T-helper 2 cell treated with Interferon-gamma antibody and Interleukin-4, amounts not matched to agents 100 ng/mL and 5 ng/mL, for 36 hours (primary cell): Measurements from ENCODE around the gene KANSL3. TPM values are rescaled to one million over a fixed set of nuclear protein-coding genes. Genes with fewer than 3 reads are reported as not detected.
"Not testable (repeated sequence)": the region's sequence is repeated elsewhere in the genome, so short reads cannot be mapped to it uniquely, and the experiment has no call there.

Experiments
- intact Hi-C: fragments of 100-400 bp; cut with micrococcal nuclease; formaldehyde crosslinking; loops from one replicate; pipeline ENCODE4 v1.15.1; 2023
- total RNA-seq: library from RNA; stranded (reverse); gene quantifications from 2 replicates; pipeline ENCODE4 v1.2.3, GENCODE V29; 2022

Gene KANSL3
- total RNA-seq, 1 donor from 2014 or later, result 56.5 TPM

GRCh38 chr2:96655526-96655925, 17.4 kb upstream of the KANSL3 start:
- intact Hi-C loops, result no loop called here

GRCh38 chr2:96654791-96655190, 16.7 kb upstream of the KANSL3 start:
- intact Hi-C loops, result not testable (repeated sequence)

GRCh38 chr2:96651793-96652192, 13.7 kb upstream of the KANSL3 start:
- intact Hi-C loops, result no loop called here

DNA sequence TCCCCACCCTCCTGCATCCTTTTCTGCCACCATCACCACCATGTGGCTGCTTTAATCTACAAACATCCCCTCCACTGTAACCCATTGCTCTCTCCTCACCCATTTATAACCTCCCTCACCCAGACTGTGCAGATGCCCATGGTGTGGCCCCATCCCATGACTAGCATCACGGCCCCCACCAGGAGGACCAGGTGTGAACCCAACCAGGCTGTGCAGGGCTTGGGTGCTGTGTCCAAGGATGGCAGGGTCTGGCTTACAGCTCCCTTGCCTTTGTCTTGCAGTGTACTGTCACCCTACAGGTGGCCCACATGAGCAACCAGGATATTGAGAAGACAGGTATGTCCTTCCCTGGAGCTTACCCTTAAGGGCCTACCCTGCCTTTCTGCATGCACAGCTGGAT, 11.2 kb upstream of the KANSL3 start:
- intact Hi-C loops, result no loop called here

GRCh38 chr2:96648306-96648930, 10.3 kb upstream of the KANSL3 start:
- intact Hi-C loops, result no loop called here

DNA sequence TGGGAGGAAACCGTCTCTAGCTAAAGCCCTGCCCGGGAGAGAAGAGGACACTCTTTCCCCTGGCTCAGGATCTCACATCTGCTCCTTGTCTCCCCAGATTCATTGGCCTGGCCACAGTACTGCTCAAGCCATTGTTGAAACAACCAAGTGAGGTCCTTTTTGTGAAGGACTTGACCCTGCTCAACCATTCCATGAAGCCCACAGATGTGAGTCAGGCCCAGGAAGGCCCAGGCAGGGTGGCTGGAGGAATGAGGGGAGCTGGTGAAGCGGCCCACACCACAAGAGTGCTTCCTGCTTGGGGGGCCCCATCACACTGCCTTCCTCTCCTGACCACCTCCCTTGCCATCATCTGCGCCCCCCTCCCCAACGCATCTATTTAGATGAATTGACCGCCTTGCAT, 9.6 kb upstream of the KANSL3 start:
- intact Hi-C loops, result no loop called here

DNA sequence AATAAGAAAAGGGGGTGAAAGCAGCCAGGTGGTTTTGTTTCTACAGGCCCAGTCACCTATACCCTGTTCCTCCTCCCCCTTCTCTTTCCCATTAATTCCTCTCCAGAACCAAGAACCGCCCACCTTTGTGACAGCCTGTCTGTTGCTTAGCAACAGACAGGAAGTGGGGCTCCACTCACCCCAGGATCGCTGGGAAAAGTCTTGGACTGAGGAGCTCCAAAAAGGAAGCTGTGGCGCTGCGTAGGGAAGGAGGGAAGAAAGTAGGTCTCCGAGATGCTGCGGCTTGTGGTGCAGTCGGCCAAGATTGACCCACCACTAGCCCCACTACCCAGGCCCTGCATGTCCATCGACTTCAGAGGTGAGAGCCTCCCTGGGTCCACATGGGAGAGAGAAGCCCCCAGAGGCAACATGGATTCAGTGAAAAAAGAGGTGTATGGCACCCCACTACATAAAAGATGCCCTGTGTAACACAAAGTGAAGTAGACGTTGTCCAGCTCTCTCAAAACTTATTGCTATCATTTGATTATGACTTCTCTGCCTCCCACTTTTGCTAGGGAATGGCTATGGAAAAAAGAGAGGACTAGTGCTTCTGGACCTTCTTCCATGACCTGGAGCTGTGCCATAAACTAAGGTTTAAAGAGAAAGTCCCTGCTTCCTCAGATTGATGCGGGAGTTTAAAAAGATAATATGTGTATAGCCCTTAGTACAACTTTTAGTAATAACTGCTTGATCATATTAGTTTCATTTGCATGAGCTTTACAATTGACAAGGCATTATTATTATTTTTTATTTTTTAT, 4.7 kb upstream of the KANSL3 start, which contains the start of gene FER1L5:
Gene FER1L5, plus strand, starts transcription at position 201 of the 797 bp plus-strand sequence. Its CDS starts 73 bp downstream, at position 274.
- intact Hi-C loops, result no loop called here

- intact Hi-C loops, result loop anchor here (1.0 to 5.0 kb wide), 8 partner anchors 20 to 370 kb away; partner anchors contain the start of genes ANKRD39, ARID5A, CIAO1 and CNNM3
Observed at GRCh38 chr2:96637385-96638143, 548 bp downstream of the KANSL3 start.

GRCh38 chr2:96636551-96637171, 1.5 kb downstream of the KANSL3 start:
- intact Hi-C loops, result loop anchor here (1.0 to 5.0 kb wide), 4 partner anchors 19 to 369 kb away; partner anchors contain the start of genes ANKRD39, CIAO1 and TMEM127

DNA sequence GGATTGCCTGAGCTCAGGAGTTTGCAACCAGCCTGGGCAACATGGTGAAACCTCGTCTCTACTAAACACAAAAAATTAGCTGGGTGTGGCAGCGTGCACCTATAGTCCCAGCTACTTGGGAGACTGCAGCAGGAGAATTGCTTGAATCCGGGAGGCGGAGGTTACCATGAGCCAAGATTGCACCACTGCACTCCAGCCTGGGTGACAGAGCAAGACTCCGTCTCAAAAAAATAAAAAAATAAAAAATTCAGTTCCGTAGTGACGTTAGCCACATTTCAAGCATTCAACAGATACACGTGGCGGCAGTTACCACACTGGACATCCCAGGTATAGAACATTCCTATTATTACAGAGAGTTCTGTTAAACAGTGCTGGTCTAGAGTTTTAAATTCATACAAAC, 4.5 kb downstream of the KANSL3 start:
- intact Hi-C loops, result no loop called here

DNA sequence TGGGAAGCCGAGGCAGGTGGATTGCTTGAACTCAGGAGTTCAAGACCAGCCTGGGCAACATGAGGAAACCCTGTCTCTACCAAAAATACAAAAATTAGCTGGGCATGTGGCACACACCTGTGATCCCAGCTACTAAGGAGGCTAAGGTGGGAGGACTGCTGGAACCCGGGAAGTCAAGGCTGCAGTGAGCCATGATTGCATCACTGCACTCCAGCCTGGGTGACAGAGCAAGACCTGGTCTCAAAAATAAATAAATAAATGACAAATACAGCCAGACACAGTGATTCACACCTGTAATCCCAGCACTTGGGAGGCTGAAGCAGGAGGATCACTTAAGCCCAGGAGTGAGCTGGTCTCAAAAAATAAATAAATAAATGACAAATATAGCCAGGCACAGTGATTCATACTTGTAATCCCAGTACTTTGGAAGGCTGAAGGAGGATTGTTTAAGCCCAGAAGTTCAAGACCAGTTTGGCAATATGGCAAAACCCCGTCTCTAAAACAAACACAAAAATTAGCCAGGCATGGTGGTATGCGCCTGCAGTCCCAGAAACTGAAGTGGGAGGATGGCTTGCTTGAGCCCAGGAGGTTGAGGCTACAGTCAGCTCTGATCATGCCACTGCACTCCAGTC, 6.2 kb downstream of the KANSL3 start:
- intact Hi-C loops, result no loop called here

- intact Hi-C loops, result no loop called here
Observed at GRCh38 chr2:96626553-96626942, 11.6 kb downstream of the KANSL3 start.

DNA sequence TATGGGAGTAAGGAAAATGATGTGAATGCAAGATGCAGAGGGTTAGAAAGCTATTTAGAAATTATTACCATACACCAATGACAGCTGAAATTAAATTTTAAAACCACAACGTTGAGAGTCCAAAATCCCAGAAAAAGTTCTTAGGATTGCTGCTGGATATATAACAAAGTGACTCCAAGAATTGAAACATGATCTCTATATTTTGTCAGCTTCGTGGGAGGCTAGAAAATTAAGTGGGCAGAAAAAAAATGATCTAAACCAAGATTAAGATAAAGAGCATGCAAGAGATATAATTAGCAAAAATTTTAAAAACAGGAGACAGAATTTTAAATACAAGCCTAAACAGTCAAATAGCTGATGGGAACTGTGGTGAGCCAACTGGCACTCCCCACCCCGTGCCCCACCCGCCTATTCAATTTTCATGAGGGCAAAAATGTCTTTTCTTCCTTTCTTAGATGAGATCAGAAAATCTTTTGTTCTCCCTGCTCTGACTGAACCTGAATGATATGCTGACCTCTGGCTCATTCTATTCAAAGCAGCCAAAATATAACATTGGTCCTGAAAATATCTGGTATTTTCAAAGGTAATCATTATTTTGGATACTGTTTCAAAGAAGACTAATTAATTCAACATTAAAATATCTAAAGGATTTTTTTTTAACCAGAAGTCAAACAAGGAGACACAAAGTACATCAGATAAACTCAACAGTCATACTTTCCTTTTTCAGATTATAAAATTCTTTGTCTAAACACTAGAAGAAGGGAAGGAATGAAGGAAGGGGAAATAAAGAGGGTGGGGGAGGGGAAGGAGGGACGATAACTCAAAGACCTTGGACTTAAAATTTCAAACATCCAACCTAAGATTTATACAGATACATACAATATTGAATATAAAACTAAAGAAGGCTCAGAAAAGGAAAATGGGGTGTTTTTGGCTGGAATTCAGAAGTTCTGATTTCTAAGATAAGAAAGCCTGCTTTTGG, 12.2 kb downstream of the KANSL3 start:
- intact Hi-C loops, result no loop called here

DNA sequence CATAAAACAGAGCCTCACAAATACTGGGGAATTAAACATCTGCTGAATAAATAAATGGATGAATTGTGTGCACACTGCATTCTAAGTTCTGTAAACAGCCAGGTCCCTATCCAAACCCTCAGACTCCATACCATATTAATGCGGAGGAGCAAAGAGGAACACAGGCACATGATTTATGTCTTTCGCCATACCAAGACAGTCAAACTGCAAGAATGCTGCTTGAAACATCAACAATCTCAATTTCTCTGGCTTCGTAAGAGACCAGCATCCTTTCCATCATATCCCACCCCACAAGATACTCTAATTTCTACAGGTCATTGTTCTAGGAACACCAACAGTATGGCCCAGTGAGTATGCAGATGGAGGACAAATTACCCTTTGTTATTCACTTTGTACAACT, 15.0 kb downstream of the KANSL3 start:
- intact Hi-C loops, result no loop called here

DNA sequence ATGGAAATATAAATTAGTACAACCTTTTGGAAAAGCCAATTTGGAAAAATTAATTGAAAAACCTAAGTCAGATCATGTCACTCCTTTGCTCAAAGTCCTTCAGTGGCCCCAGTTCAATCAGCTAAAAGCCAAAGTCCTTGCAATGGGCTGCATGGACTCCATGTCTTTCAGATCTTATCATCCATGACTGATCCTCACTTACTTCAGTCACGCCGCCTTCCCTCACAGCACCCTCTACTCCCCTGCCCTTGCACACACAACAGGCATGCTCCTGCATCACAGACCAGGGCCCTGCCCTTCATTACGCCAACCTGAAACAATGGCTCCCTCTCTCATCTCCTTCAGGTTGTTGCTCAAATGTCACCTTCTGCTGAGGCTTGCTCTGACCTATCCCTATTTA, 15.6 kb downstream of the KANSL3 start:
- intact Hi-C loops, result no loop called here

- intact Hi-C loops, result no loop called here
Observed at GRCh38 chr2:96618596-96619283, 19.4 kb downstream of the KANSL3 start.

GRCh38 chr2:96617012-96617411, 21.1 kb downstream of the KANSL3 start:
- intact Hi-C loops, result loop anchor here (1.0 kb wide), 1 partner anchor 20 kb away; no protein-coding TSS in a partner anchor

DNA sequence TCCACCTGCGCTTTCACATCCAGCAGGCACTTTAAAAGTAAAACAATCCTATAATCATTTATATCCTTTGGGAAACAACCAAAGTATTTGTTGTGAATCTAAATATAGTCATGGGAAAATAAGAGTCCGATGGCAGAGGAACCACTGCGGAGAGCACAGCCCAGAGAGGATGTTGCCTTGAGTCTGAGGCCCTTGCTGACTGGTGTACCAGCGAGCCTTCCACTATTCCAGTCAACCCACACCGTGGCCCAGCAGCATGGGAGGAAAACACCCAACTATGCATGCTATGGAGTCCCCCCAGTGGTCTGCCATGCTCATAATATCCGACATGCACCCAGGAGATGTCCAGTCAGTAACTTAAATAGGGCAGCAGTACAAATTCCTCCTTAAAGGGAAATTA, 21.6 kb downstream of the KANSL3 start:
- intact Hi-C loops, result no loop called here

DNA sequence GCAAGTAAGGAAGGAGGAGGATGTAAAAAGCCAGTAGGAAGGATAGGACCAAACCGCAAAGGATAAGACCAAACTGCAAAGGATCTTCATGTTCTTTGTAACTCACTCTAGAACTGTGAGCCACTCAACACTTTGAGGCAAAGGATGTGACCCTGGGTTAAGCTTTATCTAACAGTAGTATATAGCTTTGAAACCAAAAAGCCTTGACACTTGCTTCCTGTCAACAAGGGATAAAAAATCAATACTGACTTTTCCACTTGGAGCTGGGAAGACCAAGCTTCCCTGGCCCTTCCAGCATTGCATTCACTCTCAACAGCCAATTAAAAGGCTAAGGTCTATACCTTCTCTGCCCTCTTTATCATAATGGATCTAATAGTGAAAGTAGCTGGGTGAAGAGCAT, 22.0 kb downstream of the KANSL3 start:
- intact Hi-C loops, result no loop called here
